Measurements from ENCODE around the gene PPP1R18.
A peak's percentile ranks its signal among the peaks of the same experiment; 100 is the strongest.
"Not testable (repeated sequence)": the region's sequence is repeated elsewhere in the genome, so short reads cannot be mapped to it uniquely, and the experiment has no call there.

The PPP1R18 gene

GRCh38 chr6:30687659-30688431, 1.4 kb upstream of the PPP1R18 start:
- DNase-seq: no peak

- DNase-seq: peak; percentile 49 to 50
Measured at GRCh38 chr6:30686908-30687658, 638 bp upstream of the PPP1R18 start.

GRCh38 chr6:30685157-30686008, 1.1 kb downstream of the PPP1R18 start:
- no peak for DNase-seq

DNA sequence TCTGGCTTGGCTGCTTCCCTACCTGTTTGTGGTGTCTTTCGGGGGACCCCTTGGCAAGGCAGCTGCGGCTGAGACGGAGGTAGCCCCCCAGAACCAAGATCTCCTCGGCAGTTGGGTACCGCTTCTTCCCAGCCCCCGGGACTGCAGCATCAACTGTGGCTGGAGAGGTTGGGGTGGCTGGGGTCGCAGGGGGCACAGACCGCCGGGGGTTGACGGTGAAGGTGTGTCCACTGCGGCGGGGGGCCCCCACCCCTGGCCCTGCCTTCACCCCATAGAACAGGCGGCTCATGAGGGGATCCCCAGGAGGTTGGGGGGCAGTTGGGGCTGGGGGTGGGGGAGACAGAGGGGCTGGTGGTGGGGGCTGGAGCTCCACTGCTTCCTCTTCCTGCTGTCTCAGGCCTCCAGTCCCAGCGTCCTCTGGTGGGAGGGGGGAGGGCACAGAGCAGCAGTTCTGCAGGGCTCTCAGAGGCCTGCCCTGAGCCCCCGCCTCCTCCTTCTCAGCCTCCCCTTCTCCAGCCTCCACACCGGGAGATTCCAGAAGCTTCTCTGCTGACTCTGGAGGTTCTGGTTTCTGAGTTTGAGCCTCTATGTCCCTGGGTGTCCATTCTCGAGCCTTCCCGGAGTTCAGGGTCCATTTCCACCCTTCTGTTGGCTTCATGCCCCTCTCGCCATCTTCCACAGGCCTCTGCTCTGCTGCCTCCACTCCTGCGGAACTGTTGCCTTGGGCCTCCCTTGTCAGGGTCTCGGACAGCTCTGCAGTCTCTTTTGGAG, 1.9 kb downstream of the PPP1R18 start:
- DNase-seq: no peak

DNA sequence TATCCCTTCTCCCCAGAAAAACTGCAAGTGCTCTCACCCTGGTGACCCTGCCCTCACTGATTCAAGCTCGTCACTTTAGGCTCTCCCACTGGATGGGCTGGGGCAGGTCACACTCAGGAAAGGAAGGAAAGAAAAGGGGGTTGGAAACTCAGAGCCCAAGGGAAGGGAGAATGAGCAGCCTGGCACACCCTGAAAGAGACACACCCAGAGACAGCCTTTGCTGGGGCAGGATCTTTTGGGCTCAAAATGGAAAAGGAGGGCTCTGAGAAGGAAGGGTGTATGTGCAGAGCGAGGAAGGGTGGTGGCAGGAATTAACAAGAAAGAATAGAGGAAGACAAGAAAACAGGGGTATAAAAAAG, 2.5 kb downstream of the PPP1R18 start:
- DNase-seq: no peak

GRCh38 chr6:30683183-30683979, 3.1 kb downstream of the PPP1R18 start:
- no peak for DNase-seq

DNA sequence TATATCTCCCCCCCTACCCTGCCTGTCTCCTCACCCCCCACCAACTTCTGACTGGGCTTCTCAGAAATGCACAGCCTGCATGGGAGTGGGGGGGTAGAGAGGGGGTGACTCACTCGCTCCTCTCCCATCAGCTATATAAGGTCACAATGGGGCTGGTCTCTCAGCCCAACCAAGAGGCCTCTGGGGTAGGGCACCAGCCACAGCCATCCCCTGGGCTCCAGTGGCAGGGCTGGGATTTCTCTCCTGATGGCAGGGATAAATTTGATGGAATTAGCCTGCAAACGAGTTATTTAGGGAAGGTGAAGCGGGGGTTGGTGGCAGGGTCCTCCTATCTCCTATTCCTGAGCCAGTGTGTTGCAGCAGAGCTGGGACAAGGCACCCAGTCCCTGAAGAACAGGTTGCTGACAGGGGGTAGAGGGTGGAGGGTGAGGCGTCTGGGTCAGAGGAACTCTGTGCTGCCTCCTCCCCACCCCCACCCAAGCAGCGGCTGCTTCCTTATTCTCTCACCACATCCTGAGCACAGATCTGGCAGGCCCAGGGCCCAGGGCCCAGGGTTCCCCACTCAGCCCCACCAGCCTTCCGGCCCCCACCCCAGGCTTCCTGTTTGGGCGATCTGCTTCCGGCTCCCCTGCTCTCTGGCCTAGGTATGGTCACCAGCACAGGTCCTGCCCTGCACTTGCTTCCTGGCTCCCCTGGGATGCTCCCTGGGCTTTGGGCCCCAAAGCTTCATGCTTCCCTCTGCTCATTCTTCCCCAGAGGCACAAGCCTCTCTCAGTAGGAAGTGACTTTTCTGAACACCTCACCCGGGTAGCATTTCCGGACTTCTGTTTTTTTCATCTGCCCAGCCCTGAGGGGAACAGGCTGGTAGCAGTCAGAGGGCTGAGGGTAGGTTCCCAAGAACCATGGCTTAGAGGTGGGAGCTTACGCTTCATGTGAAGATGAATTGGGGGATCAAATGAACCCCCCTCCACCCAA, 4.0 kb downstream of the PPP1R18 start:
- DNase-seq: no peak

DNA sequence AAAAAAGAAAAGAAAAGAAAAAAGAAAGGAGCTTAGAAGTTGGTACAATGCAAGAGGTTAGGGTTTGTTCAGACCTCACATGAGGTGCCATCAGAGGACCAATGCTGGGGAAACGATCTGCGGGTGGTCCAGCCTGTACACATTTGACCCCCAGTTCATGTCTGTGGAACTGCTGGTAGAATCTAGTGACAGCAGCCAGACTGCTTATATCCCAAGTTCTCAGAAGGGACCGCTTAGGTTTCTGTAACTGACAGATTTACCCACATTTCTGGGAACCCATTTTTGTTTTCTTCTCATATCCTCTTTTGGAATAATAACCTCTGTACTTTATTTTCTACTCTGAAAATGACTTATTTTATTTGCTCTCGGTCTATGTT, 4.7 kb downstream of the PPP1R18 start:
- DNase-seq: no peak

- DNase-seq: no peak
Measured at GRCh38 chr6:30679765-30680535, 6.5 kb downstream of the PPP1R18 start.

DNA sequence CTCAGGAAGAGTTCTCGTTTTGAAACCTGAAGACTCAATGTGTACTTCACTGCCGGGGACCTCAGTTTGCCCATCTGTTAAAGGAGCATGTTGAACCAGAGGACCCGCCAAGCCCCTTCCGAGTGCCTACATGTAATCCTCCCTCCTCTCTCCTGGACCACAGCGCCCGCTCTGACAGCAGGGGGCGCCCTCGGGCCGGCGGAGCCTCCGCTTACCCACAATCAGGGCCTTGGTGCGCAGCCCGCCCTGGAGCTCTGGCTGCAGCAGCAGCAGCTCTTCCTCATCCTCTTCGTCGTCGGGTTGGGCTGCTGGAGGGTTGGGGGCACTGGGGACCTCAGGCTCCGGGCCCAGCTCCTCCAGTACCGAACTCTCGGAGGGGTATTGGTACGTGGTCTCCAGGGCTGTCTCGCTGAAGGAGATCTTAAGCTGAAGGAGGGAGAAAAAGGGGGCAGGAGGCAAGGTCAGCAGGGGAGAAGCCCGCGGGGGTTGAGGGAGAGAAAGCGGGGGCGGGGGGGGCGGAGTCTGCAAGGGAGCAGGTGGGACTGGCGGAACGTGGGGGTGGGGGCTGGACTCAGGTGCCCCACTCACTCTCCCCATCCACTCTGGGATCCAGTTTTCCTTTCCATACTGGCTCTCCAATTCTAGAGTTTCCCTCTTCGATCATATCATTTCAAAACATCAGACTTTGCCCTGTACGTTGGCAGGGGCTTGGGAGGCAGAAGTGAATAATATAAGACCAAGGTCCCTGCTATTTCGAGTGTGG, 7.3 kb downstream of the PPP1R18 start:
- DNase-seq: peak; percentile 11 to 23

DNA sequence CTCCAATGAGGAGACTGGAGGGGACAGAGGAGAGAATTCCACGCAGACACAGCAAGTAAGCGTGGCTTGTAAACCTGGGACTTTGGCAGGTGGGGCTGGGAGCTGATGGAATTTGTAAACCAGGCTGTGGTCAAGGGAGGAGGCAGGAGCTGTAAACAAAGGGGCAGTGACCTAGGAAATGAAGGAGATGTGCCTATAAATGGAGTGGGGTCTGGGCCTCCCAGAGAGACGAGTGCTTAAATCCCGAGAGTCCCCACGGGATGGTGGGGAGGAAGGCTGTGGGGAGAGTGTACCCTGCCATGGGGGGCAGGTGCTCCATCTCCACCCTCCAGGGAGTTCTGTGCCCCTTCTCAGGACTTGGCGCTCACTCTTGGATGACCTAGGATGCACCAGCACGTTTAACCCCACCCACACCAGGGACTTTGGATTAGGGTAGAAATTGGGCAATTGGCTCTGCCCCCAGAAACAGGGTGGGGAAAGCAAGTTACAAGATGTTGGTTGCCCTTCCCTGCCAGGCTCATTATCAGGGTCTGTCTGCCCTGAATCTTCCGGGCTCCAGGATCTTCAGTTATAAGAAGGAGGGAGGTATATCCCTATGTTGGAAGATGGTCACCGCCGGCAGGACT, 9.7 kb downstream of the PPP1R18 start:
- no peak for DNase-seq

DNA sequence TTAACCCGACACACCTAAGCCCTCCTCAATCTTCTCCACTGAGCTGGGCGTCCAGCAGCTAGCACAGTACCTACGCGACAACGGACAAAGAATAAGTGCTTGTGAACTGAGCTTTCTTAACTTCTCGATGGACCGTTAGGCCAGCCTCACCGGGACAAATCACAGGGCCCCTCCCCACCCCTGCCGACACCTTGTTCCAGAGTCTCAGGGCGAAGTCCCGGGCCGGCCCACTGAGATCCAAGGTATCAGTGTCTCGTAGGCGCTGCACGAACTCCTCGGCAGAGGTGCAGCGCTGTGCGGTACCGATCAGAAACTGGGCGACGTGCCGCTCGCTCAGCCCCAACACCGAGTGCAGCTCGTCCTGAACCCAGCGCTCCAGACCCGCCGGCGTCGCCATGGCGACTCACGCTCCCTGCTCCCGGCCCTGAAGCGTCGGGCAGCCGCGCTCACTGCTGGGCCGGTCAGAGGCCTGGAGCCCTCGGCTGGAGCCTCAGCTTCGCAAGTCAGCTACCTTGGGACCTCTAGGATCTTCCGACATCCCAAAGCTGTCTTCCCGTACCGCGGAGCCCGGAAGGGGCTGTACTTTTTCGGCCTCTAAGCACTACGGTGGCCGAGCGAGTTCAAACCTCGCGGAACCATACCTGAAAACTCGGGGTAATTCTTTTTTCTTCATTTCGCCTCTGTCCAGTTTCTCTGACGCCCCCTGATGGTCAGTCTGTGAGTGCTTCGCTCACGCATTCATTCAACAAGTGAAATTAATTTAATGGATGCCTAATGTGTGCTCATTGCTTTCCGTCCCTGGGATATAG, 13.8 kb downstream of the PPP1R18 start, which contains the start of gene DHX16:
TSS of gene DHX16 (minus strand) at position 562 of the 809 bp plus-strand sequence. CDS start at position 397, 165 bp downstream.
- peak; percentile 87 to 91 for DNase-seq

GRCh38 chr6:30670760-30671527, 15.5 kb downstream of the PPP1R18 start:
- DNase-seq: no peak

- not testable (repeated sequence) for DNase-seq
Measured at GRCh38 chr6:30666300-30666699, 20.1 kb downstream of the PPP1R18 start.

DNA sequence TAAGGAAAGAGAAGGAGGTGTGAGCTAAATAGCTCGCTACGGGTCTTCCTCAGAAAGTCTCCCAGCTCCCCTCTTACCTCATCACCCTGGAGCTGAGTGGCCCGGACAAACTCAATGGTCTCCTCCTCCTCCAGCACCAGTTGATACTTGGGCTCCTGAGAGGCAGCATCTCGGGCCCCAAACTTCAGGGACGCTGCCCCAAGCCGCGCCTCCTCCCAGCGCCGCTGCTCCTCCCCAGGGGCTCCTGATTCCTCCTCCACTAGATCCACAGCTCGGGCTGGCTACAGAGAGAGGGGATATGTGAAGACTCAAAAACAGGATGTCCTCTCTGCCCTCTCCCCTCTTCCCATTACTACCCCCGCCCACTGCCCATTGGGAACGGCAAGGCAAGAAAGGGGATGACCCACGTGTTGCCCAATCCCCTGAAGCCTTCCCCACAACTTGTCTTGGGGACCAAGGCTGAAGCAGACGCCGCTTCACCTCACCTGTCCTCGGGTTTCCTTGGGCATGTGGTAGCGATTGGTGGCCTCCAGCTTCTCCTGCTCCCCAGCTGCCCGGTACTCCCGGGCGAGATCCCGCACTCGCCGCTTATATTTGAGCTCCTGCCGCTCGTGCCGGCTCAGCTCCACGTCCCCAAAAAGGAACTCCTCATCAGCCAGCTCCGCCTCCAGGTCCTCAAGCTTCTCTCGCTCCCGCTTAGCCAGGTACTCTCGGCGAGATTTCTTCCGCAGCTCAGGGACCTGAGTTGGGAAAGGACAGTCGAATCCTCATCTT, 21.3 kb downstream of the PPP1R18 start:
- no peak for DNase-seq

GRCh38 chr6:30657922-30658321, 28.5 kb downstream of the PPP1R18 start:
- DNase-seq: not testable (repeated sequence)

Measured in NCI-H1930 (cell line).